ENCODE results near the gene ISM2. TPM values are rescaled to one million over a fixed set of nuclear protein-coding genes. Genes with fewer than 3 reads are reported as not detected.

ISM2 gene
- total RNA-seq, 4 donors from 2014 or later, result not detected

DNA sequence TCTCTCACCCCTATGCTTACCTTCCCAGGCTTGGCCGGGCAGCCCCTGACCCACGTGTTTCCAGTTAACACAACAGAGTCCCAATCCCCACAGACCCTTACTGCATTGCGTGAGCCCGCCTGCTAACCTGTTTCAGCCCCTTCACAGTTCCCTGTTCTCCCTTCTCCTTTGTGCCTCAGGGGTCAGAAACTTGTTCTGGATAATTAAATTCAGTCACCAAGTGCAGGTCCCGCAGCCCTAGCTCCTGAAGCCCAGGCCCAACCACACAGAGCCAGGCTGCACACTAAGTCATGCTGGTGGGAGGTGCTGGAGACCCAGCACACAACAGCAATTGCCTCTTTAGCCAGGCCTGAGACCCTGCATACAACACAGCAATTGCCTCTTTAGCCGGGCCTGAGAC is 9.6 kb downstream of the ISM2 start:
- no peaks in the 10 kb centered on the region for H3K4me1 ChIP-seq
- TF ChIP-seq, protein P1, sequence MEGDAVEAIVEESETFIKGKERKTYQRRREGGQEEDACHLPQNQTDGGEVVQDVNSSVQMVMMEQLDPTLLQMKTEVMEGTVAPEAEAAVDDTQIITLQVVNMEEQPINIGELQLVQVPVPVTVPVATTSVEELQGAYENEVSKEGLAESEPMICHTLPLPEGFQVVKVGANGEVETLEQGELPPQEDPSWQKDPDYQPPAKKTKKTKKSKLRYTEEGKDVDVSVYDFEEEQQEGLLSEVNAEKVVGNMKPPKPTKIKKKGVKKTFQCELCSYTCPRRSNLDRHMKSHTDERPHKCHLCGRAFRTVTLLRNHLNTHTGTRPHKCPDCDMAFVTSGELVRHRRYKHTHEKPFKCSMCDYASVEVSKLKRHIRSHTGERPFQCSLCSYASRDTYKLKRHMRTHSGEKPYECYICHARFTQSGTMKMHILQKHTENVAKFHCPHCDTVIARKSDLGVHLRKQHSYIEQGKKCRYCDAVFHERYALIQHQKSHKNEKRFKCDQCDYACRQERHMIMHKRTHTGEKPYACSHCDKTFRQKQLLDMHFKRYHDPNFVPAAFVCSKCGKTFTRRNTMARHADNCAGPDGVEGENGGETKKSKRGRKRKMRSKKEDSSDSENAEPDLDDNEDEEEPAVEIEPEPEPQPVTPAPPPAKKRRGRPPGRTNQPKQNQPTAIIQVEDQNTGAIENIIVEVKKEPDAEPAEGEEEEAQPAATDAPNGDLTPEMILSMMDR (IDR thresholded peaks at IDR 0.05), result no peak
- H3K27ac ChIP-seq, result no peak overlapping the region
- H3K27me3 ChIP-seq, result no peaks in the 10 kb centered on the region
- H3K36me3 ChIP-seq, result no peaks in the 10 kb centered on the region
- no peak for DNase-seq
- H3K4me3 ChIP-seq, result no peak overlapping the region
- no peaks in the 10 kb centered on the region for H3K9me3 ChIP-seq

DNA sequence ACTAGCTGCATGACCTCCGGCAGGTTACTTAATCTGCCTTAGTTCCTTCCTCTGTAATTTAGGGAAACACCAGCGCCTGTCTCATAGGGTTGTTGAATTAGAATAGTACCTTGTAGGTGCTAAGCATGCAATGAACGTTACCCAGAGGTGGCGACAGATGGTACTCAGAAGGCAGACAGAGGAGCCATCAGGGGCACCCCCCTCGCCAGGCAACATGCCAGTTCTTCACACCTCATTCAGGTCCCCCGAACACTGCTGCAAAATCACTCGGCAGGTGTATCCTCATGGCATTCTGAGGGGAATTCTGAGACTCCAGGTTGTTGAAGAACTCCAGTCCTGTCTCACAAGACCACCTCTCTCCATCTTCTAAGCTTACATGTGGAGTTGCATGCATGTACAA is 10.1 kb downstream of the ISM2 start:
- Histone ChIP-seq H3K27me3 (no peaks in the 10 kb centered on the region), H3K36me3 (no peaks in the 10 kb centered on the region), H3K27ac (no peak overlapping the region), H3K9me3 (no peaks in the 10 kb centered on the region), H3K4me1 (no peaks in the 10 kb centered on the region), H3K4me3 (no peak overlapping the region)
- no peak for DNase-seq
- TF ChIP-seq, protein P1 (IDR thresholded peaks at IDR 0.05), result no peak
- TF ChIP-seq POLR2A (IDR thresholded peaks at IDR 0.05), result no peak

DNA sequence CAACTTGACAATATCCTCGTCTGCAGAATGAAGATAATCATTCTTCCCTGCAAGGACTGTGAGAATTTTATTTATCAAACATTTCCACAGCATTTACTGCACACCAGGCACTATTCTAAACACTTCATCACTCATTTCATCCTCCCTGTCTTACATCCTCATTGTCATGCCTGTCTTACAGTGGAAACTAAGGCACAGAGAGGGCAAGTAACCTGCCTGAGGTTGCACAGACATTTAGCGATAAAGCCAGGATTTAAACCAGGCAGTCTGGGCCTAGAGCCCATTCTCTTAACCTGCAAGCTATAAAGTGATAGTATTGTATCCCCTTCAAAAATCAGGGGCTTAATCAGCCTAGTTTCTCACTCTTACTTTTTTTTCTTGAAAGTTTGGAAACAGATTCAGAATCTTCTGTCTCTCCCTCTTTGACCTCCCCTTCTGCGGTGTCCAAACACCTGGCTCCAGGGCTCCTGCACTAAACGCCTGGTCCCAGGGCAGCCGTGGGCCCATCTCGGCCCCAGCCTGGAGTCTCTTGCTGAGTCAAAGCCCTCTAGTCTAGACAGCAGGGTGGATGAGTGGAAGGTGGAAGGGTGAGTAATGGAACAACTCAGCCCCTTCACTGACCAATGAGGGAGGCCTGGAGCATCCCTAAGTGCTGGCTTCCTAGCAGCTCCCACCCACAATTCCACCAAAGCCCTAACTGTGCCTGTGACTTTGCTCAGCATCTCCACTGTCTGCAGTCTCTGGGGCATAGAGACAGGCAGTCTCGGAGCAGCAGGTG is 12.5 kb downstream of the ISM2 start:
- Histone ChIP-seq H3K27ac (no peak overlapping the region), H3K27me3 (no peaks in the 10 kb centered on the region), H3K4me3 (no peak overlapping the region), H3K4me1 (no peaks in the 10 kb centered on the region), H3K36me3 (no peaks in the 10 kb centered on the region), H3K9me3 (no peaks in the 10 kb centered on the region)
- no peak for DNase-seq
- TF ChIP-seq, protein P1 (IDR thresholded peaks at IDR 0.05), result no peak
- no peak for TF ChIP-seq POLR2A (IDR thresholded peaks at IDR 0.05)

DNA sequence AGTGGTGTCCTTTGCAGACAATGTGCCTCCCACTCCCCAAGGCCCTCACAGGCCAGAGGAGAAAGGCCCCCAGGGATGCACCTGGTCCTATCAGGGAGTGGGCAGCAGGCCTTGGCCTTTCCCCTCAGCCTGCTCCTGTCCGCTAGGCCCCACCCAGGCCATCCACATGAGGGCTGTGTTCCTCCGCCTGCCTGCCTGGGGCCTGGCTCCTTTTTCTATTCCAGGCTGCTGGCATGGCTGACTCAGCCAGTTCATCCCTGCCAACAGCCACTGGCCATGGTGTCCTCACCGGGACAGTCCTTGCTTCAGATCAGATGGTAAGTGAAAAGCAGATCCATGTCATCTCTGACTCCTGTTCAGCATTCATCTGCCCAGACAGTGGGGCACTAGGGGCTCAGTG is 13.4 kb downstream of the ISM2 start:
- no peaks in the 10 kb centered on the region for H3K36me3 ChIP-seq
- DNase-seq, result no peak
- H3K27me3 ChIP-seq, result no peaks in the 10 kb centered on the region

DNA sequence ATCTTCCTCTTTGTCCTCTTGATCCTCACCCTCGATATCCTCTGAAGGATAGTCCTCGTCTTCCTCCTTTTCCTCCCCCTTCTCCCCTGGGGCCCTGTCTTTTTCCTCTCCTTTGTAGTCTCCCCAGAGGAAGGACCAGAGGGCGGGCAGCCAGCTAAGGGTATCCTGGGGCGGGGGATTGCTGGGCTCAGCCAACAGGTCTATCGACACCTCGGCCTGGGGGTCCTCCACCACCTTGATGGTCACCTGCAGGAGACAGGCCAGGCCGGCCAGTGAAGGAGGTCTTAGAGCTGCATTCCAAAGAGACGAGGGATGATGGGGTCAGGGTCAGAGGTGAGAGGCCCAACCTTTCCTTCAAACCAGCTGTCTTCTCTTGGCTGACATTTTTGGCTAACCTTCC is 16.2 kb downstream of the ISM2 start:
- no peak for TF ChIP-seq POLR2A (IDR thresholded peaks at IDR 0.05)
- TF ChIP-seq, protein P1 (IDR thresholded peaks at IDR 0.05), result no peak
- no peak for DNase-seq
- no peaks in the 10 kb centered on the region for H3K4me1 ChIP-seq

More for the DNA sequence above, 13.4 kb downstream of the ISM2 start:
- Histone ChIP-seq H3K4me1 (no peaks in the 10 kb centered on the region), H3K9me3 (no peaks in the 10 kb centered on the region), H3K4me3 (no peak overlapping the region), H3K27ac (no peak overlapping the region)
- TF ChIP-seq, protein P1 (IDR thresholded peaks at IDR 0.05), result no peak
- TF ChIP-seq POLR2A (IDR thresholded peaks at IDR 0.05), result no peak

More for the DNA sequence above, 16.2 kb downstream of the ISM2 start:
- Histone ChIP-seq H3K27me3 (no peaks in the 10 kb centered on the region), H3K36me3 (no peaks in the 10 kb centered on the region), H3K4me3 (no peak overlapping the region), H3K9me3 (no peaks in the 10 kb centered on the region), H3K27ac (no peak overlapping the region)
